Stimulated activated memory B cell treated with anti-CD40 and anti-IgM and Interleukin-4, amounts not matched to agents 10 μg/mL and 1 μg/mL and 100 μg/mL, for 72 hours (primary cell): ENCODE data around the gene RIMBP3C.
"Not testable (repeated sequence)": the region's sequence is repeated elsewhere in the genome, so short reads cannot be mapped to it uniquely, and the experiment has no call there.

Experiments used
- ATAC-seq: fragments of 150-1000 bp; cut with Tn5 transposase; 2 replicates; pipeline ENCODE4 v1.10.0; 2021
- H3K27ac Mint-ChIP-seq: one replicate; pipeline ENCODE4 v1.8.0; 2022; ENCODE audit warnings: mild to moderate bottlenecking, mixed read lengths
- H3K27me3 Mint-ChIP-seq: one replicate; pipeline ENCODE4 v1.8.0; 2022; ENCODE audit warnings: mixed read lengths
- H3K36me3 Mint-ChIP-seq: one replicate; pipeline ENCODE4 v1.8.0; 2022; ENCODE audit warnings: mixed read lengths
- H3K4me1 Mint-ChIP-seq: one replicate; pipeline ENCODE4 v1.8.0; 2022; ENCODE audit warnings: mixed read lengths
- H3K4me3 Mint-ChIP-seq: one replicate; pipeline ENCODE4 v1.8.0; 2022; ENCODE audit warnings: mild to moderate bottlenecking, moderate library complexity, mixed read lengths
- H3K9me3 Mint-ChIP-seq: one replicate; pipeline ENCODE4 v1.8.0; 2022; ENCODE audit warnings: mixed read lengths

Gene RIMBP3C, protein sequence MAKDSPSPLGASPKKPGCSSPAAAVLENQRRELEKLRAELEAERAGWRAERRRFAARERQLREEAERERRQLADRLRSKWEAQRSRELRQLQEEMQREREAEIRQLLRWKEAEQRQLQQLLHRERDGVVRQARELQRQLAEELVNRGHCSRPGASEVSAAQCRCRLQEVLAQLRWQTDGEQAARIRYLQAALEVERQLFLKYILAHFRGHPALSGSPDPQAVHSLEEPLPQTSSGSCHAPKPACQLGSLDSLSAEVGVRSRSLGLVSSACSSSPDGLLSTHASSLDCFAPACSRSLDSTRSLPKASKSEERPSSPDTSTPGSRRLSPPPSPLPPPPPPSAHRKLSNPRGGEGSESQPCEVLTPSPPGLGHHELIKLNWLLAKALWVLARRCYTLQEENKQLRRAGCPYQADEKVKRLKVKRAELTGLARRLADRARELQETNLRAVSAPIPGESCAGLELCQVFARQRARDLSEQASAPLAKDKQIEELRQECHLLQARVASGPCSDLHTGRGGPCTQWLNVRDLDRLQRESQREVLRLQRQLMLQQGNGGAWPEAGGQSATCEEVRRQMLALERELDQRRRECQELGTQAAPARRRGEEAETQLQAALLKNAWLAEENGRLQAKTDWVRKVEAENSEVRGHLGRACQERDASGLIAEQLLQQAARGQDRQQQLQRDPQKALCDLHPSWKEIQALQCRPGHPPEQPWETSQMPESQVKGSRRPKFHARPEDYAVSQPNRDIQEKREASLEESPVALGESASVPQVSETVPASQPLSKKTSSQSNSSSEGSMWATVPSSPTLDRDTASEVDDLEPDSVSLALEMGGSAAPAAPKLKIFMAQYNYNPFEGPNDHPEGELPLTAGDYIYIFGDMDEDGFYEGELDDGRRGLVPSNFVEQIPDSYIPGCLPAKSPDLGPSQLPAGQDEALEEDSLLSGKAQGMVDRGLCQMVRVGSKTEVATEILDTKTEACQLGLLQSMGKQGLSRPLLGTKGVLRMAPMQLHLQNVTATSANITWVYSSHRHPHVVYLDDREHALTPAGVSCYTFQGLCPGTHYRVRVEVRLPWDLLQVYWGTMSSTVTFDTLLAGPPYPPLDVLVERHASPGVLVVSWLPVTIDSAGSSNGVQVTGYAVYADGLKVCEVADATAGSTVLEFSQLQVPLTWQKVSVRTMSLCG (N-terminal part only)

DNA sequence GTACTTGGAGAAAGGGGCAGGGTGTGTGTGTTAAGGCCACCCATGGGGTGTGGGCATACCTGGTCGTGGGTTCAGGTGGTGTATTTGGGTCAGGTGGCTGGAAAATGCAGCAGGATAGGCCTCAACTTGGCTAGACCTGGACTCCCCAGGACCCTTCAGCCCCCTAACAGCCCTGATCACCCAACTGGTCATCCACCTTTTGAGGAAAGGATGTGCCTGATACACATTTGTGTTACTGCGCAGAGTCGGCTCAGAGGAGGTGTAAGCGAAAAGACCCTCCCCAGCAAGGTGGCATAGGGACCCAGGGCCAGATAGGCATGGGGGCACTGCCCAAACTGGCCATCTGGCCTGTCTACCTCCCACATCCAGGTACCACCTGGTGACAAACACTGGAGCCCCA lies at the start of gene RIMBP3C:
Gene RIMBP3C (minus strand): TSS at position 101 of the 400 bp plus-strand sequence. CDS start 485 bp downstream, outside the sequence.
- H3K4me3 Mint-ChIP-seq, ATAC-seq: not testable (repeated sequence)

DNA sequence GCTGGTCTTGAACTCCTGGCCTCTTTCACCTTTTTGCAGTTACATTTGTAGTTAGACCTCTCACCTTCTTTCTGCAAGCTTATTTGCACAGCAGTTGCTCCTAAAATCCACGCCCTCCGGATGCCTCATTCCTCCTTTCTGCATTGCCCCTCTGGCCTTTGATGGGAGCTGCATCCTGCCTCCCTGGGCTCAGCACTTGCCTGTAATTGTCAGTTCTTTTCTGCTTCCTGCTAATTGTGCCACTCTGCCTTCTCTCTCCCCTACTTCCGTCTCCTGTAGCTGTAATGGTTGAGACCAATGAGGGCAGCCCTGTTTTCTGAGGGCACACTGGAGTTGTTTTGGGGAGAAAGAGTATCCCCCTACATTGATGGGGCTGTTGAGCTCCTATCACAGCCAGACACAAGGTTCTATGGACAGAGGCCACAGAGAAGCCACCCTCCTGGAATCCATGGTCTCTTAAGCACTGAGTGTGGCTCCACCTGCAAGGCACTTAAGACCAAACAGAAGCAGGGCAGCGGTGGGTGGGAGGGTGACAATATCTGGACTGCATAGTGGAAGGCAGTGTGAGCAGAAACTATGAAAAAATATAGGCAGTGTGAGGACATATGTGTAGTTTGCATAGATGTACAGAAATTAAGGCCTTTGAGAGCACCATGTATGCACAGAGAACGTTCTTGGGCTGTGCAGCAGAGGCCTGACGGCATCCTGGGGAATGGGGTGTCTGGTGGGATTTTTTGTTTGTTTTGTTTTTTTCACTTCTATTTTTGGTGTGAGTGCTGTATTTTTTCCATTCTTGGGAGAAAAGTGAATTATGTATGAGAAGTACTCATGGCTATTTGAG lies 48.0 kb upstream of the RIMBP3C start:
- Mint-ChIP-seq H3K27me3 (no peaks in the 10 kb centered on the region), H3K4me1 (peaks cover 53% of the 10 kb centered on the region), H3K27ac (no peak overlapping the region), H3K36me3 (peaks cover 45% of the 10 kb centered on the region), H3K9me3 (no peaks in the 10 kb centered on the region), H3K4me3 (no peak overlapping the region)
- ATAC-seq = no peak

More for the DNA sequence above, at the start of gene RIMBP3C:
- not testable (repeated sequence) for H3K4me1 Mint-ChIP-seq, H3K9me3 Mint-ChIP-seq, H3K36me3 Mint-ChIP-seq, H3K27ac Mint-ChIP-seq, H3K27me3 Mint-ChIP-seq

DNA sequence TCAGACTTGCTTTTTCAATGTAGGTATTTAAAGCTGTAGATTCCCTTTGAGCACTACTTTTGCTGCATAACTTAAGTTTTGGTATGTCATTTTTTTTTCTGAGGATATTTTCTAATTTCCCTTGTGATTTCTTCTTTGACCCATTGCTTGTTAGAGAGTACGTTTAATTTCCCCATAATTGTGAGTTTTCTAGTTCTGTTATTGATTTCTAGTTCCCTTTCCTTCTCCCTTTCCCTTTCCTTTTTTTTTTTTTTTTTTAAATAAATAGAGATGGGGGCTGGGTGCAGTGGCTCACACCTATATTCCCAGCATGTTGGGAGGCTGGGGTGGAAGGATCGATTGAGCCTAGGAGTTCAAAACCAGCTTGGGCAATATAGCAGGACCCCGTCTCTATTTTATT lies 47.0 kb upstream of the RIMBP3C start:
- H3K36me3 Mint-ChIP-seq = peaks cover 55% of the 10 kb centered on the region
- no peak for ATAC-seq
- H3K27ac Mint-ChIP-seq = no peak overlapping the region
- H3K27me3 Mint-ChIP-seq = no peaks in the 10 kb centered on the region
- no peaks in the 10 kb centered on the region for H3K9me3 Mint-ChIP-seq
- H3K4me3 Mint-ChIP-seq = no peak overlapping the region
- peaks cover 62% of the 10 kb centered on the region for H3K4me1 Mint-ChIP-seq

DNA sequence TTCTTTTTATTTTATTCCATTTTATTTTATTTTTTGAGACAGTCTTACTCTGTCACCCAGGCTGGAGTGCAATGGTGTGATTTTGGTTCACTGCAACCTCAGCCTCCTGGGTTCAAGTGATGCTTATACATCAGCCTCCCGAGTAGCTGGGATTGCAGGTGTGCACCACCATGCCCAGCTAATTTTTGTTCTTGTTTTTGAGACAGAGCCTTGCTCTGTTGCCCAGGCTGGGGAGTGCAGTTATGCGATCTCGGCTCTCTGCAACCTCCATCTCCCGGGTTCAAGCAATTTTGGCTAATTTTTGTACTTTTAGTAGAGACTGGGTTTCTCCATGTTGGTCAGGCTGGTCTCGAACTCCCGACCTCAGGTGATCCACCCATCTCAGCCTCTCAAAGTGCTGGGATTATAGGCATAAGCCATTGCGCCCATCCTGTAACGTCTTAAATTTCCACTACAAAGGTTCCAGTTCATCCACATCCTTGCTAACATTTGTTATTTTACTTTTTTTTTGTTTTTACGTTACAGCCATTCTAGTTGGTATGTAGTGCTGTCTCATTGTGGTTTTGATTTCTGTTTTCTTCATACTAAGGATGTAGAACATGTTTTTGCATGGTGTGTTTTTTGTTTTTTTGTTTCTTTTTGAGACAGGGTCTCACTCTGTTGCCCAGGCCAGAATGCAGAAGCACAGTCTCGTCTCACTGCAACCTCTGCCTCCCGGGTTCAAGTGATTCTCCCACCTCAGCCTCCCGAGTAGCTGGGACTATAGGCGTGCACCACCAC lies 45.3 kb upstream of the RIMBP3C start:
- H3K9me3 Mint-ChIP-seq, ATAC-seq, H3K27ac Mint-ChIP-seq, H3K27me3 Mint-ChIP-seq, H3K4me3 Mint-ChIP-seq: not testable (repeated sequence)
- peaks cover 60% of the 10 kb centered on the region for H3K36me3 Mint-ChIP-seq
- H3K4me1 Mint-ChIP-seq = peaks cover 62% of the 10 kb centered on the region

DNA sequence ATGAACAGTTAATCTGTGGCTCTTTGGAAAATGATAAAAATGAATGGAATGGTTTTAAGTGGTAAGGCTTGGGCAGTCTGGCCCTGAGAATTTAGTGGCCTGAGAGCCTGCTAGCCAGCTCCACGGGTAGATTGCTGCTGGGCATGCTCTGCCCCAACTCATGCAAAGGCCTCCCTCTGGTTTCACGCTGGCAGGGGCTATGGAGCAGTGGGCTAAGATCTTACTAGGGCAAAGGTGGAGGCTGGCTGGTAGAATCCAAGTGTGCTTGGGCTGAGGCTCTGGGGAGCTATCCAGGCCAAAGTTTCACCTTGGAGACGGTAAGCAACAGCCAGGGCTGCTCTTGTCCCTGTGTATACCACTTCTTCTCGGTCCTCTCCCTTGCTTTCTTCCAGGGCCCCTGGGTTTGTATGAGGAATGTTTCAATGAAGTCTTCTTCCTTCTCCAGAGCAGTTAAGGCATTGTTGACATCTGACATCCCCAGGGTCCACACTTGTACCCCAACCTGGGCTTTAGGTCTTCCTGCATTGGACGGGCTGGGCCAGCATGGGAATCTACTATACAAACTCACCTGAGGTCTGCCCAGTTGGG lies 43.7 kb upstream of the RIMBP3C start:
- Mint-ChIP-seq H3K9me3 (no peaks in the 10 kb centered on the region), H3K4me1 (peaks cover 71% of the 10 kb centered on the region), H3K36me3 (peaks cover 71% of the 10 kb centered on the region), H3K27ac (no peak overlapping the region), H3K4me3 (no peak overlapping the region), H3K27me3 (no peaks in the 10 kb centered on the region)
- no peak for ATAC-seq

DNA sequence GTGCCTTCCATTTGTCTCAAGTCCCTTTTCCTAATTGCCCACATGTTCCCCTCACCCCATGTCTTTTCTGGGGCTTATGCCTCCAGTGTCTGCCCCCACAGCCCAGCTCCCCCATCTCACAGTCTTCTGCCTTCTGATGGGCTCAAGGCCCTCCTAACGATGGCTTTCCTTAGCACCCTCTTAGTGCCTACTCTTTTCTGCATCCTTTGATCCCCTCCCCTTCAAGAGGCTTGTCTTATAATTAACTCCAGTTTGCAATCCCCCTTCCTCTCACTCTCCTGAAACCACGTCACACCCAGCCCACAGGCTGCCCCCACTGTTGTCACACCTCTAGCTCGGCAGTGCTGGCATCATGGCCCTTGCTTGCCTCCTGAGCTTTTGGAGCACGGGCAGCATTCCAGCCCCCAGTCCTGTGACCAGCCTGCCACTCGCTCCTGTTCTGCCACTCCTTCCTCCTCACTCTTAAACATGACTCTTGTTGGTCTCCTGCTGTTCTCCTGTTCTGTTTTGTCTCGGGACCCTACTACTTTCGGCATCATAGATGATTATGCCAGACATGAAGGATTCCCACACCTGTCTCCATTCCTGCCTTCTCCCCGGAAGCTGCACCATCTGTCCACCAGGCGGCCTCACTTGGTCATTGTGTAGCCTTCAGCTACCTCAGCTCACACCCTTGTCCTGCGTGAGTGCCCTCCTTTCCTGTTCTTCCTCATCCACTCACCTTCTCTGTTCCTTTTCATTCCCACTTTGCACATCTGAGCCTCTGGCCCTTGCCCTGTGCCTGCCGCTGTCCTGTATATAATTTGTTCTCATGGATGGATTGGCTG lies 42.4 kb upstream of the RIMBP3C start:
- Mint-ChIP-seq H3K27me3 (no peaks in the 10 kb centered on the region), H3K4me1 (peaks cover 66% of the 10 kb centered on the region), H3K27ac (peak overlapping the region; percentile 1), H3K4me3 (no peak overlapping the region), H3K9me3 (no peaks in the 10 kb centered on the region), H3K36me3 (peaks cover 59% of the 10 kb centered on the region)
- no peak for ATAC-seq

DNA sequence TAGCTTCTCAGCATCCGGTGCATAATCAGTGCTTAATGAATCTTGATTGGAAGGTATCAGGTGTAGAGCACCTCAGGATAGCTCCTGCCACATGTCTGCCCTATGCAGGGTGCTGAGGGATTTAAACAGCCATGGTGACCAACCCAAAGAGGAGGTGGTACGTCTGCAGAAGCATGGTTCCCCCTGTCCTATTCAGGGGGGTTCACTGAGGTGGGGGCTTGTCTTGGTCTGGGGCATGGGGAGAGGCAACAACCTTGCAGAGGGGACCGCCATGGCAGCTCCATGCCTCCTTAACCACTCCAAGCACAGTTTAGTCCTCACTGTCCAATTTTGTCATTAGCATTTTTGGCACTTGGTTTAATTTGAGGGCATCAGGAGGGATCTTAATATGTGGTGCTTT lies 41.2 kb upstream of the RIMBP3C start:
- H3K27me3 Mint-ChIP-seq = no peaks in the 10 kb centered on the region
- peaks cover 71% of the 10 kb centered on the region for H3K4me1 Mint-ChIP-seq
- H3K27ac Mint-ChIP-seq = no peak overlapping the region
- H3K9me3 Mint-ChIP-seq = no peaks in the 10 kb centered on the region
- H3K4me3 Mint-ChIP-seq = no peak overlapping the region
- peaks cover 53% of the 10 kb centered on the region for H3K36me3 Mint-ChIP-seq
- ATAC-seq = no peak

DNA sequence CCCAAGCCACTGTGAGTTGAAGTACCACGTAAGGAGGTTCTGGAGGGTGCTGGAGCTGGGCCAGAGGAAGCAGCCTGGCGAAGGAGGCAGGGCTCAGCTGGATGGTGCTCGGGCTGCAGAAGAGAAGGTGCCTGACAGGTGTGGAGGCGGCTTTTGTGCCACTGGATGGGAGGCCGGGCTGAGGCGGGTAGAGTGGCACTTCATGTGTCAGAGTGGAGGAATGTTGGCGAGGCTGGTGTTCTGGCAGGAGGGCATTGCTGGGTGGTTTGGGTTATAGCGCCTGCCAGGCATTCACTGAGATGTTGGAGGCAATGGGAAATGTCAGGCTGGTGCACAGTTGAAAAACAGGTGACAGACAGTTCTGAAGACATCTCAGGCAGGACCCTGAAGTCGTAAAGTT lies 40.4 kb upstream of the RIMBP3C start:
- no peak overlapping the region for H3K4me3 Mint-ChIP-seq
- peak overlapping the region; percentile 80 for H3K27ac Mint-ChIP-seq
- peaks cover 50% of the 10 kb centered on the region for H3K36me3 Mint-ChIP-seq
- no peak for ATAC-seq
- H3K9me3 Mint-ChIP-seq = no peaks in the 10 kb centered on the region
- H3K27me3 Mint-ChIP-seq = no peaks in the 10 kb centered on the region
- peaks cover 73% of the 10 kb centered on the region for H3K4me1 Mint-ChIP-seq

DNA sequence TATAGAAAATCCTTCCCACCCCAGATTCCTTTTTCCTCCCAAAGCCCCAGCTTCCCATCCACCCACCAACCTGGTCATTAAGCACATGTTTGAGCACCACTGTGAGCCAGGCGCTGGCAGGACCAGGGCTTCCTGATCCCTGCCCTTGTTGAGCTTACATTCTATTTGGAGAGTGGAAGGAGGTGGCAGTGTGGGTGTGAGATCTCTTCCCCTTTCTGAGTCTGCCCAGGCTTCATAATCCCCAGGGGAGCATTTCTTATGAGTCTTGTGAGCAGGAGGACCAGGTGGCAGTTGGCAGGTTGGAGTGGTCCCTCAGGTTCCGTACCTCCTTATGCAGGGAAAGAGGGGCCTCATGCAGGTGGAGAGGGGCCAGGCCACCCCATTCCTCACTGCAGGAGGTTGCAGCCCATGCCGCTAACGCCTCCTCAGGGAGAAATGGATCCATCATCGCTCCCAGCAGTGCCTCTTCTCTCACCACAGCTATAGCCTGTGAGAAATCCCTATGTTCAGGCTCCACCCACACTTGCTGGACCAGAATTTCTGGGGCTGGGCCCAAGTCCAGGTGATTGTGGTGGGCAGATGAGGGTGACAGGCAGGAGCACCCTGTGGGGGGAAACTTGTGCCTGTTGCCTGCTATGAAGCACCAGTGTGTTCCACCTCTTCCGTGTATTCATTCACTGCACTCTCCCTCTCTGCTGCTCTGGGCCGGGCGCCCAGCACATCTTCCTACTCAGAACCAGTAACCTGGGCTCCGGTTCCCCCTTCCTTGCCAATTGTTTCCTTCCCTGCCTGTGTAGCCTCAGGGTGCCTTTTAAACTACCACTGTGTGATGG lies 39.8 kb upstream of the RIMBP3C start:
- peak; percentile 52 for ATAC-seq
- no peak overlapping the region for H3K4me3 Mint-ChIP-seq
- H3K4me1 Mint-ChIP-seq = peaks cover 70% of the 10 kb centered on the region
- no peaks in the 10 kb centered on the region for H3K27me3 Mint-ChIP-seq
- H3K27ac Mint-ChIP-seq = peak overlapping the region; percentile 80
- H3K36me3 Mint-ChIP-seq = peaks cover 43% of the 10 kb centered on the region
- no peaks in the 10 kb centered on the region for H3K9me3 Mint-ChIP-seq

DNA sequence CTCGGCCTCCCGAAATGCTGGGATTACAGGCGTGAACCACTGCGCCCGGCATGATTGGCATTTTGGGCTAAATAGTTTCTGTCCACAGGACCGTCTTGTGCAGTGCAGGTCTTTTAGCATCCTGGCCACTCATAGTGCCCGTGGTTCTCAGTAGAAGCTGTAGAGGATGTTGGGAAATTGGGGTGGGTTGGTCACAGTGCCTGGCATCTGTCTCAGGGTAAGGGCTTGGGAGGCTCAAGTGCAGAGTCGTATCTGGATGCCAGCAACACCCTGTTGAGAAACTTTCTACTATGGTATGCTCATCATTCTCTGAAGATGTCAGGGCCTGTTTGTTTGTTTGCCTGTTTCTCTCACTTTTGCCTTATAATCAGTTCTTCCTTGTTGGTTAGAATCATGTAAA lies 38.1 kb upstream of the RIMBP3C start:
- Mint-ChIP-seq H3K27me3 (no peaks in the 10 kb centered on the region), H3K4me3 (no peak overlapping the region), H3K36me3 (peaks cover 34% of the 10 kb centered on the region), H3K27ac (no peak overlapping the region), H3K4me1 (peaks cover 65% of the 10 kb centered on the region), H3K9me3 (no peaks in the 10 kb centered on the region)
- no peak for ATAC-seq

DNA sequence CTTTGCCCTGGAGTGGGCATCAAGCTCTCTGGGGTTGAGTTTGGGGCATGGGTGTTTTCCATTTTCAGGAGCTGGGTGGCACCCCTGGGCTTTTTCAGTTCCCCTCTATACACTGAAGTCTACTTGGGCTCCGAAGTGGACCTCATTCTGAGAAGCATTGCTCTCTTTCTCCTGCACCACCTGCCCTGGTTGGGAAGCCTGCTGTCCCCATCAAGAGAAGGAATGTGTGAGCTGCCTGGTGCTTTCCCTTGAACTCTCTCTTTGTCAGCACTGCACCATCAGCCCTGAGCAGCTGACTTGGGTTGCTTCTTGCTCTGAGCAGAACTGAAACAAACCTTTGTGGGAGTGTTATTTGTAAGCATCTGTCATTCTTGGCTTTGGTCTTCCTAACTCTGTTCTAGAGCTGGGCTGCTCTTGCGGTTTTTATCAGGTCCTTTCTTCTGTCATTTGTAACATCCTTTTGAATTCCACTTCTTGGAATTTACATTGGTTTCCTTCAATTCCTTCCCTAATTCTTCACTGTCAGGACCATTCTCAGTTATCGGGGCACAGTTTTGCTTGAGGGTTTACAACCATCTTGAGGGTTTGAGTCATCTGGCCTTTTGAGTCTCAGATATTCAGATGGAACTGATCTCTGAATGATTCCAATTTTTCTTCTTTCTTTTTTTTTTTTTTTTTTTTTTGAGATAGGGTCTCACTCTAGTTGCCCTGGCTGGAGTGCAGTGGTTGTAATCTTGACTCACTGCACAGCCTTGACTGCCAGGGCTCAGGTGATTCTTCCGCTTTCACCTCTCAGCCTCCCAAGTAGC lies 36.7 kb upstream of the RIMBP3C start:
- peak overlapping the region; percentile 78 for H3K27ac Mint-ChIP-seq
- H3K9me3 Mint-ChIP-seq = no peaks in the 10 kb centered on the region
- H3K36me3 Mint-ChIP-seq = peaks cover 20% of the 10 kb centered on the region
- no peaks in the 10 kb centered on the region for H3K27me3 Mint-ChIP-seq
- peak overlapping the region; percentile 21 for H3K4me3 Mint-ChIP-seq
- ATAC-seq = peak; percentile 96
- peaks cover 58% of the 10 kb centered on the region for H3K4me1 Mint-ChIP-seq

DNA sequence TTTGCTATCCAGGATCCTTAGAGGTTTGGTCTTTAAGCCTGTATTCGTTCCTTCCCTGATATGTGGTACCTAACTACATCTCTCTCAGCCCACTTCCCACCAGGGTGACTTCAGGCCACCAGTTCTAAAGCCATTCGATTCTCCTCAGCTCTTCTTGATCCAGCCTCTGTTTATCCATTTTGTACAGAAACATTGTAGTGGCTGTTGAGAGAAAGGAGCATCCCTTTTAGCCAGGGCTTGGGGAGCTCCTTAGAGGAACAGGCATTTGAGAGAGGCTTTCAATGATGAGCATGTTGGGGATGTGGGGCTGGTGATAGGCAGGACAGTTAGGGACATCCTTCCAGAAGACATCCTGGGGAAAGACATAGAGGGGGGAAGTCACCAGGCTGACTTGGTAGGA lies 34.1 kb upstream of the RIMBP3C start:
- no peak overlapping the region for H3K27ac Mint-ChIP-seq
- no peak for ATAC-seq
- H3K36me3 Mint-ChIP-seq = peaks cover 7% of the 10 kb centered on the region
- peaks cover 51% of the 10 kb centered on the region for H3K4me1 Mint-ChIP-seq
- no peaks in the 10 kb centered on the region for H3K9me3 Mint-ChIP-seq
- H3K4me3 Mint-ChIP-seq = no peak overlapping the region
- no peaks in the 10 kb centered on the region for H3K27me3 Mint-ChIP-seq
